Endothelial cell of umbilical vein (primary cell): ENCODE data around the gene CCS. TPM values are rescaled to one million over a fixed set of nuclear protein-coding genes. Genes with fewer than 3 reads are reported as not detected.

Experiments
- BruUV-seq: library from RNA; stranded (reverse); fragments of 400-500 nt; replicated peaks from 2 replicates; lab custom pipeline; 2021; lab: Mats Ljungman, UMichigan
- CTCF ChIA-PET: fragments of 300-600, 350-600 bp; sonication (Branson Sonifier 250); formaldehyde crosslinking; loops from one replicate; lab custom pipeline; 2021; ENCODE audit warnings: antibody characterized with exemption, inconsistent platforms; lab: Charles Lee
- POLR2A ChIA-PET: fragments of 300-600, 350-600 bp; sonication (Branson Sonifier 250); formaldehyde crosslinking; loops from one replicate; lab custom pipeline; 2021; ENCODE audit warnings: antibody characterized with exemption, inconsistent platforms; lab: Charles Lee
- DNase-seq: peaks from one replicate; pipeline ENCODE4 v3.0.0-alpha.2; 2011; ENCODE audit warnings: low read depth, low spot score
- FAIRE-seq: peaks from 2 replicates; lab custom pipeline; 2011; peaks lifted over from hg19 to GRCh38; lab: Jason Lieb, UNC
- H2AFZ ChIP-seq: 2 replicates; pipeline ENCODE4 v1.6.0; 2012; ENCODE audit warnings: low read depth, low read length, control low read depth, inconsistent platforms
- H3K27ac ChIP-seq: 2 replicates; pipeline ENCODE4 v1.5.1; 2011; ENCODE audit warnings: low read depth, mild to moderate bottlenecking, control low read depth, low read length, moderate library complexity; ENCODE audit not compliant: insufficient read depth
- H3K27me3 ChIP-seq, 2 experiments: 2 replicates each; pipeline versions ENCODE4 v1.6.0 to v1.6.1; 2011; ENCODE audit warnings: low read length in 2 of 2, mixed read lengths in 1 of 2; ENCODE audit not compliant: control insufficient read depth in 2 of 2, insufficient read depth in 2 of 2
- H3K36me3 ChIP-seq, 2 experiments: 2 replicates in 1 of 2; 3 replicates in 1 of 2; pipeline ENCODE4 v1.5.1; 2011; ENCODE audit warnings: low read length in 2 of 2, mild to moderate bottlenecking in 1 of 2, moderate library complexity in 1 of 2; ENCODE audit not compliant: control insufficient read depth in 2 of 2, insufficient read depth in 2 of 2; ENCODE audit errors: extremely low read depth in 1 of 2
- H3K4me1 ChIP-seq: 3 replicates; pipeline ENCODE4 v1.5.1; 2011; ENCODE audit warnings: mild to moderate bottlenecking, low read length; ENCODE audit not compliant: control insufficient read depth, insufficient read depth; ENCODE audit errors: extremely low read depth
- H3K4me2 ChIP-seq: 2 replicates; pipeline ENCODE4 v1.6.1; 2011; ENCODE audit warnings: low read length, control low read depth, mixed read lengths; ENCODE audit not compliant: insufficient read depth
- H3K4me3 ChIP-seq, 3 experiments: fragments of 200-600 bp in 1 of 3; sonication (generic), shearing (Covaris generic) in 1 of 3; replicated peaks in 1 of 3; 2 replicates each; pipeline ENCODE4 v1.5.1; 2011 to 2016; ENCODE audit warnings: control low read depth in 3 of 3, low read length in 3 of 3, mild to moderate bottlenecking in 2 of 3, inconsistent platforms in 1 of 3, low read depth in 1 of 3, moderate library complexity in 1 of 3; ENCODE audit not compliant: insufficient read depth in 1 of 3
- H3K79me2 ChIP-seq: 2 replicates; pipeline ENCODE4 v1.6.0; 2012; ENCODE audit warnings: low read length, inconsistent platforms; ENCODE audit not compliant: control insufficient read depth, insufficient read depth
- H3K9ac ChIP-seq: replicated peaks from 2 replicates; pipeline ENCODE3; 2011; ENCODE audit warnings: low read length, control low read depth; ENCODE audit not compliant: insufficient read depth; ENCODE audit errors: extremely low read depth
- H3K9me1 ChIP-seq: replicated peaks from 3 replicates; pipeline ENCODE4 v1.6.0; 2011; ENCODE audit warnings: mild to moderate bottlenecking, low read length; ENCODE audit not compliant: control insufficient read depth, insufficient read depth; ENCODE audit errors: extremely low read depth
- H3K9me3 ChIP-seq: replicated peaks from 2 replicates; pipeline ENCODE4 v1.5.1; 2012; ENCODE audit warnings: low read length, inconsistent platforms; ENCODE audit not compliant: control insufficient read depth, insufficient read depth
- H4K20me1 ChIP-seq: replicated peaks from 2 replicates; pipeline ENCODE3; 2011; ENCODE audit warnings: mild to moderate bottlenecking, low read length; ENCODE audit not compliant: control insufficient read depth, insufficient read depth; ENCODE audit errors: extremely low read depth
- EZH2 ChIP-seq: IDR thresholded peaks from 2 replicates; pipeline ENCODE4 v1.6.1; 2012; ENCODE audit warnings: borderline replicate concordance, low read depth, mild to moderate bottlenecking, moderate library complexity, low read length, inconsistent platforms; ENCODE audit not compliant: severe bottlenecking
- FOS ChIP-seq: IDR thresholded peaks from 2 replicates; pipeline ENCODE4 v1.6.1; 2011; ENCODE audit warnings: mild to moderate bottlenecking, low read length, moderate library complexity, borderline replicate concordance; ENCODE audit not compliant: insufficient read depth
- GATA2 ChIP-seq: IDR thresholded peaks from 2 replicates; pipeline ENCODE4 v1.7.0; 2011; ENCODE audit warnings: low read depth, mild to moderate bottlenecking, moderate library complexity, mixed read lengths, low read length; ENCODE audit not compliant: insufficient read length, insufficient read depth
- JUN ChIP-seq: IDR thresholded peaks from 2 replicates; pipeline ENCODE4 v1.6.1; 2011; ENCODE audit warnings: borderline replicate concordance, low read depth; ENCODE audit not compliant: insufficient read length, insufficient read depth
- MYC ChIP-seq: IDR thresholded peaks from one replicate; pipeline ENCODE4 v1.6.1; 2011; ENCODE audit warnings: mild to moderate bottlenecking, low read depth, low read length
- POLR2A ChIP-seq: IDR thresholded peaks from 2 replicates; pipeline ENCODE4 v1.6.1; 2012; ENCODE audit warnings: low read depth, mild to moderate bottlenecking, control low read depth, low read length
- POLR2AphosphoS5 ChIP-seq: IDR thresholded peaks from 2 replicates; pipeline ENCODE4 v1.6.1; 2012; ENCODE audit warnings: low read depth, mild to moderate bottlenecking, control low read depth, low read length, moderate library complexity; ENCODE audit not compliant: insufficient read depth
- dilution Hi-C: fragments of 300-500 bp; cut with MboI; formaldehyde crosslinking; loops from one replicate; pipeline ENCODE4 v1.15.0; 2019; ENCODE audit warnings: low sequenced_read_pairs; ENCODE audit not compliant: extremely low pct_ligation_motif_present
- intact Hi-C: fragments of 100-400 bp; cut with micrococcal nuclease; formaldehyde crosslinking; loops from one replicate; pipeline ENCODE4 v1.10.0; 2022
- polyA plus RNA-seq, 4 experiments: library from polyadenylated mRNA; depleted of rRNA in 3 of 4; stranded (reverse) in 3 of 4; unstranded in 1 of 4; fragments of >200 nt; gene quantifications; 2 replicates each; pipeline versions ENCODE4 v1.2.1 to v1.2.3, GENCODE V29; 2011 to 2012; ENCODE audit warnings: missing spikeins in 1 of 4
- total RNA-seq: library from RNA; stranded (reverse); gene quantifications from 2 replicates; pipeline ENCODE4 v1.2.3, GENCODE V29; 2021
- TF ChIP-seq, protein P1 (sequence below), 2 donors: IDR thresholded peaks; 1 replicate in 1 of 2; 2 replicates in 1 of 2; pipeline ENCODE4 v1.5.1; 2011; ENCODE audit warnings: low read length in 2 of 2, mild to moderate bottlenecking in 2 of 2, moderate library complexity in 2 of 2, control low read depth in 1 of 2, inconsistent platforms in 1 of 2, low read depth in 1 of 2; ENCODE audit not compliant: insufficient read depth in 1 of 2; ENCODE audit errors: extremely low read depth in 1 of 2
- TF ChIP-seq, protein P2 (sequence below): IDR thresholded peaks from 2 replicates; pipeline ENCODE4 v1.6.1; 2011; ENCODE audit not compliant: insufficient read depth, insufficient read length

CCS gene
- total and polyA plus RNA-seq, 2 donors (not counting 3 experiments of a cell fraction or from before 2014, with no cell fraction given), result 38.7 to 39.0 TPM

DNA sequence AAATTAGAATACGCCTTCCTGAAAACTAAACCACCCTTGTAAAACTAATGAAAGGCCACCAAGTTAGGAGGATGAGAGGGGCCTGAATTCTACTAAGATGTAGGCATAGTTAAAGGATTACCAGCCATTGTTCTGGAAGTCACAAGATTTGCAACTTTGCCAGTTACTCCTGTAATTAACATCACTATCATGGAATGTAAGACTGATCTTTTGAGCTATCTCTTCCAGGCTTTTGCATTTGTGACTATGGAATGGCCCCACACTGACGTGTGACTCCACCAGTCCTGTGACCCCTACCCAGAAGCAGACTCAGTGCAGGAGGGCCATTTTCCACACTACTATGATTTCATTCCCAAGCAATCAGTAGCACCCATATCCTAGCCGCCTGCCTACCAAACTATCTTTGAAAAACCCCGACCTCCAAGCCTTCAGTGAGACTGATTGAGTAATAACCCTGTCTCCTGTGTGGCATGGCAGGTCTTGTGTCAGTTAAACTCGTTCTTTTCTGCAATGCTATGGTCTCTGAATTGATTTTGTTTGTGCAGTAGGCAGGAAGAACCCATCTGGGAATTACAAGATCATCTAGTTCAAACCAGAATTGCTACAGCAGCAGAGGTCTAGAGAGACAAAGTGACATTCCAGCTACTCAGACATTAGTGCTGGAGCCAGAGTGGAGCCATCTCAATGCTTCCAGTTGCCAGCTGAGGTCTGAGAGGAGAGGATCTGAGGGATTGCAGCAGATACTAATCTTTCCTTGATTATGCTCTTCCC is 22.7 kb upstream of the CCS start:
- H3K9me1 ChIP-seq, result no peaks in the 10 kb centered on the region
- peaks cover 3% of the 10 kb centered on the region for H3K4me1 ChIP-seq
- no peak overlapping the region for H2AFZ ChIP-seq
- H3K27ac ChIP-seq, result no peak overlapping the region
- no peak overlapping the region for H3K4me2 ChIP-seq
- POLR2A ChIA-PET, result no interaction called here
- H3K27me3 ChIP-seq, result no peaks in the 10 kb centered on the region
- no peaks in the 10 kb centered on the region for H3K9me3 ChIP-seq
- no peaks in the 10 kb centered on the region for H4K20me1 ChIP-seq
- dilution Hi-C loops, result no loop called here
- no peak overlapping the region for H3K9ac ChIP-seq
- H3K36me3 ChIP-seq, result no peaks in the 10 kb centered on the region
- FAIRE-seq, result no peak
- H3K4me3 ChIP-seq, result no peak overlapping the region
- H3K79me2 ChIP-seq, result no peaks in the 10 kb centered on the region
- BruUV-seq, result no TSS peak
- no peak for DNase-seq
- TF ChIP-seq JUN (no peak), POLR2A (no peak), POLR2AphosphoS5 (no peak), GATA2 (no peak), EZH2 (no peak), MYC (no peak), FOS (no peak)
- TF ChIP-seq, protein P1, sequence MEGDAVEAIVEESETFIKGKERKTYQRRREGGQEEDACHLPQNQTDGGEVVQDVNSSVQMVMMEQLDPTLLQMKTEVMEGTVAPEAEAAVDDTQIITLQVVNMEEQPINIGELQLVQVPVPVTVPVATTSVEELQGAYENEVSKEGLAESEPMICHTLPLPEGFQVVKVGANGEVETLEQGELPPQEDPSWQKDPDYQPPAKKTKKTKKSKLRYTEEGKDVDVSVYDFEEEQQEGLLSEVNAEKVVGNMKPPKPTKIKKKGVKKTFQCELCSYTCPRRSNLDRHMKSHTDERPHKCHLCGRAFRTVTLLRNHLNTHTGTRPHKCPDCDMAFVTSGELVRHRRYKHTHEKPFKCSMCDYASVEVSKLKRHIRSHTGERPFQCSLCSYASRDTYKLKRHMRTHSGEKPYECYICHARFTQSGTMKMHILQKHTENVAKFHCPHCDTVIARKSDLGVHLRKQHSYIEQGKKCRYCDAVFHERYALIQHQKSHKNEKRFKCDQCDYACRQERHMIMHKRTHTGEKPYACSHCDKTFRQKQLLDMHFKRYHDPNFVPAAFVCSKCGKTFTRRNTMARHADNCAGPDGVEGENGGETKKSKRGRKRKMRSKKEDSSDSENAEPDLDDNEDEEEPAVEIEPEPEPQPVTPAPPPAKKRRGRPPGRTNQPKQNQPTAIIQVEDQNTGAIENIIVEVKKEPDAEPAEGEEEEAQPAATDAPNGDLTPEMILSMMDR (IDR thresholded peaks at IDR 0.05; ENCODE audit: extremely low read depth in 1 of 2, insufficient read depth in 1 of 2, low read depth in 1 of 2, low read length in 2 of 2), result no peak
- TF ChIP-seq, protein P2, sequence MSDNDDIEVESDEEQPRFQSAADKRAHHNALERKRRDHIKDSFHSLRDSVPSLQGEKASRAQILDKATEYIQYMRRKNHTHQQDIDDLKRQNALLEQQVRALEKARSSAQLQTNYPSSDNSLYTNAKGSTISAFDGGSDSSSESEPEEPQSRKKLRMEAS, result no peak
- CTCF ChIA-PET, result interaction anchor here (1.1 to 2.9 kb wide), 4 partner anchors 7 to 184 kb away, joined by 3 to 18 read pairs (median 10); partner anchors contain the start of genes ACTN3, RBM4B and ZDHHC24
- intact Hi-C loops, result no loop called here
